NT2/D1 (cell line): Measurements from ENCODE around the gene LAMA5.

Source experiments
- YY1 ChIP-seq: IDR thresholded peaks from 2 replicates; pipeline ENCODE4 v1.6.1; 2011; ENCODE audit not compliant: insufficient read length, insufficient read depth
- ZNF274 ChIP-seq: IDR thresholded peaks from 2 replicates; pipeline ENCODE4 v1.6.1; 2011; ENCODE audit warnings: mild to moderate bottlenecking, low read depth, low read length

- no peak for TF ChIP-seq ZNF274
- no peak for TF ChIP-seq YY1
Measured at GRCh38 chr20:62348604-62349003, 18.5 kb downstream of the LAMA5 start.
